MM.1S (cell line): ENCODE results near the gene TEAD2.
"Not testable (repeated sequence)": the region's sequence is repeated elsewhere in the genome, so short reads cannot be mapped to it uniquely, and the experiment has no call there.

ENCODE experiments used
- CTCF ChIP-seq: fragments of 300-600 bp; sonication (generic); IDR thresholded peaks from 2 replicates; pipeline ENCODE4 v1.5.1; 2016; ENCODE audit warnings: antibody characterized with exemption, low read length, mixed read lengths
- EZH2phosphoT487 ChIP-seq: fragments of 300-600 bp; sonication (generic); IDR thresholded peaks from 2 replicates; pipeline ENCODE4 v1.6.1; 2018; ENCODE audit warnings: antibody characterized with exemption, low read length

DNA sequence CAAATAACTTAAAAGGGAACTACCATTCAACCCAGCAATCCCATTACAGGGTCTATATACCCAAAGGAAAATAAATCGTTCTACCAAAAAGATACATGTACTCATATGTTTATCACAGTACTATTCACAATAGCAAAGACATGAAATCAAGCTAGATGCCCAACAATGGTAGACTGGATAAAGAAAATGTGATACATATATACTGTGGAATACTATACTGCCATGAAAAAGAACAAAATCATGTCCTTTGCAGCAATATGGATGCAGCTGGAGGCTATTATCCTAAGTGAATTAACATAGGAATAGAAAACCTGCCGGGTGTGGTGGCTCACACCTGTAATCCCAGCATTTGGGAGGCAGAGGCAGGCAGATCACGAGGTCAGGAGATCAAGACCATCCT lies 63.6 kb downstream of the TEAD2 start:
- not testable (repeated sequence) for TF ChIP-seq CTCF, EZH2phosphoT487
